Activated CD8-positive, alpha-beta memory T cell treated with anti-CD3 and anti-CD28 coated beads for 1 hour (primary cell): ENCODE results near the gene ZNF823.
"Not testable (repeated sequence)": the region's sequence is repeated elsewhere in the genome, so short reads cannot be mapped to it uniquely, and the experiment has no call there.

Experiments used
- DNase-seq, 2 donors: peaks; one replicate each; pipeline ENCODE4 v3.0.0-alpha.2; 2020; ENCODE audit warnings: low read depth in 1 of 2; ENCODE audit errors: extremely low read depth in 1 of 2

Gene ZNF823

DNA sequence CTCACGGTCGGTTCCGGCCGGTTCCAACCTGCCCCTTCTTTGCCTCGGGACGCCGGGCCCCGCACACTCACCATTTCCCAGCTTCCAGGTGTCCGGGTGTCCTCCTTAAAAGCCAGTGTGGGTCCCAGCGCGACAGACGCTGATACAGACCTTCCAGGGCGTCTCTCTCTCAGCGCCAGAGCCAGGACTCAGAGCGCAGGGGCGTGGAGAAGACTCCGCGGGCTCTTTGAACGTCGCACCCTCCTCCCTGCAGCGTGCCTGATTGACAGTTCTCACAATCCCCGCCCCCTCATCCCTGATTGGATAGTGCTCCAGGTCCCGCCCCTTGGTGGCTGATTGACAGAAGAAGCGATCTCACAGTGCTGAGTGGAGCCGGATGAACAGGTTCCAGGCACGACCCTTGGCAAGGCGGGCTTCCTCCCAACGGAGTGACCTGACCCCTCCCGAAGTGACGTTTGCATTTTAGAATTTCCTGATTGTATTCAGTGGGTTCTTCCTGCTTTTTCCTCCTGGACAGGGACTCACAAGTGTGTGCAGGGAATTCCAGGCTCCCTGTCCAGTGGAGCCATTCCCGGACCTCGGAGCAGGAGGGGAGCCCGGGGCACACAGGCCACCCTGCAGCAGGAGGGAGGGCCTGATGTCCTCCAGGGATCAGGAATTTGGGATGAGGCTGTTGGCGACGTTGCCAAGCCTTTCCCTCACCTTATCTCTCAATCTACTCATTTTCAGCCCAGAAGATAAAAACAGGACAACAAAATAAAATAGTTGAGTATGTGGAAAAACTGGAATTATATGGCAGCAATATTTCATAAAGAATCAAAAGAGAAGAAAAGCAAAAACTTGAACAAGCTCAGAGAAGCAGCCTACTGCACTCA is at the start of gene ZNF823:
TSS of gene ZNF823 (minus strand) at position 201 of the 875 bp plus-strand sequence. CDS start at position 74, 127 bp downstream.
- peak; percentile 94 for DNase-seq

DNA sequence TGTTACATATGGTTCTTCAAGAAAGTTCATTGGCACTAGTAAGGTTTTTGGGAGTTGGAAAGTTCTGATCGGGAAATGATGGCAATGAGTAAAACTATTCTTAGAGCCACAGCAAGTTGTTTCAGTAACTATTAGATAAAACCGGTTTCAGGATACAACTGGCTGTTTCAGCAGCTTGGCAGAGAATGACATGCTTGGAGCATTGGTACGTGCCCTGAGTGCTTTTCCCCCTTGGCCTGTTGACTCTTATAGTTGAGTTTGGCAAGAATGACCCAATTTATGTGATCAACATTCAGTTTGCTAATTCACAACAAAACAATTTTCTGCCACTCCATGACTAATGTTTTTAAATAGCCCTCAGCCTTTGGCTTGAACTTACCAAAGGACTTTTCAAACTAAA is 48.8 kb upstream of the ZNF823 start:
- DNase-seq = no peak

DNA sequence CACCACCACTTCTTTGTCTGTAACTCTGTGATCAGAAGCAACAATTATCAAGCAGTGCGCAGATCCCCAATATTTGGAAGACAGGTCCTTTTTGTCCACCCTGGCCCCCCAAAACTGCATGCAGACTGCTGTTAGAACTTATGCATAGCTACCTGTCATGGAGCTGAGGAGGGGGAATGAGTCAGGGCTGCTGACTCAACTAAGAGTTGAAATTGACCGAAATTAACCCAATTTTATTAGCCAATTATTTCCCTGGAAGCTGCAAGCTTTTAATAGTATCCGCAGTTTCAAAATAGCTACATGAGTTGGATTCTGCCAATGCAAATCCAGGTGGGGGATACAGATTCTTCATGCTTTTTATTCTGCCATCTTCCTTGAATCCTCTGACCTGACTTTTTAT is 45.6 kb upstream of the ZNF823 start:
- DNase-seq = no peak

DNA sequence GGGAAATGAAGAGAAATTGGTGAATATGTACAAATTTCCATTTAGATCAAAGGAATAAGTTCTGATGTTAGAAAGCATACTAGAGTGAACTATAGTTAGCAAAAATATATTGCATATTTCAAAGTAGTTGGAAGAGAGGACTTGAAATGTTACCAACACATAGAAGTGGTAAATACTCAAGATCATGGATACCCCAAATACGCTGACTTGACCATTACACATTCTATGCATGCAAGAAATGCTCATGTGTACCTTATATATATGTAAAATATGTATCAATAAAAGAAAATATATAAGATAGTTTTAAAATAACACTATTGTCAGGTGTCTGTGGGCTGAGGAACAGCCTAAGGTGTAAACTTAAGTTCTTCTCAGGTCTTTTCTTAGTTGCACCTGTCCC is 45.0 kb upstream of the ZNF823 start:
- DNase-seq = no peak

DNA sequence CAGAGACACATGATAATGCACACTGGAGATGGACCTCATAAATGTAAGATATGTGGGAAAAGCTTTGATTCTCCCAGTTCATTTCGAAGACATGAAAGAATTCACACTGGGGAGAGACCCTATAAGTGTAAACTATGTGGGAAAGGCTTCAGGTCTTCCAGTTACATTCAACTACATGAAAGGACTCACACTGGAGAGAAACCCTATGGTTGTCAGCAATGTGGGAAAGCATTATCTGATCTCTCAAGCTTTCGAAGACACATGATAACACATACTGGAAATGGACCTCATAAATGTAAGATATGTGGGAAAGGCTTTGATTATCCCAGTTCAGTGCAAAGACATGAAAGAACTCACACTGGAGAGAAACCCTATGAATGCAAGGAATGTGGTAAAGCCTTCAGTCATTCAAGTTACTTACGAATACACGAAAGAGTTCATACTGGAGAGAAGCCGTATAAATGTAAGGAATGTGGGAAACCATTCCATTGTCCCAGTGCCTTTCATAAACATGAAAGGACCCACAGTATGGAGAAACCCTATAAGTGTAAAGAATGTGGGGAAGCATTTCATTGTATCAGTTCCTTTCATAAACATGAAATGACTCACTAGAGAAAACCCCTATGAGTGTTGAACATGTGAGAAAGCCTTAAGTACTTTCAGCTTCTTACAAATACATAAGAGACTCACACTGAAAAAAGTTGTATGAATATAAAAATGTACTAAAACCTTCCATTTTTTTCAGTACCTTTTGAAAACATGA is 42.7 kb upstream of the ZNF823 start:
- no peak for DNase-seq

DNA sequence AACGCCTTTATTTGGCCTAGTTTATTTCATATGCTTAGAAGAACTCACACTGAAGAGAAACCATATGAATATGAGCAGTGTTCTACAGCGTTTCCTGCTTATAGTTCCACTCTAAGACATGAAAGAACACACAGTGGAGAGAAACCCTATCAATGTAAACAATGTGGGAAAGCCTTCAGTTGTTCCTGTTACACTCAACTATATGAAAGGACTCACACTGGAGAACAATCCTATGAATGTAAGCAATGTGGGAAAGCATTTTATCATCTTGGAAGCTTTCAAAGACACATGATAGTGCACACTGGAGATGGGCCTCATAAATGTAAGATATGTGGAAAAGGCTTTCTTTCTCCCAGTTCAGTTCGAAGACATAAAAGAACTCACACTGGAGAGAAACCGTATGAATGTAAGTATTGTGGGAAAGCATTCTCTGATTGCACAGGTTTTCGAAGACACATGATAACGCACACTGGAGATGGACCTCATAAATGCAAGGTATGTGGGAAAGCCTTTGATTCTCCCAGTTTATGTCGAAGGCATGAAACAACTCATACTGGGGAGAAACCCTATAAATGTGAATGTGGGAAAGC is 41.8 kb upstream of the ZNF823 start:
- no peak for DNase-seq

GRCh38 chr19:11776669-11777068 is 37.9 kb upstream of the ZNF823 start:
- not testable (repeated sequence) for DNase-seq

- DNase-seq = not testable (repeated sequence)
Observed at GRCh38 chr19:11771520-11771919, 32.8 kb upstream of the ZNF823 start.

DNA sequence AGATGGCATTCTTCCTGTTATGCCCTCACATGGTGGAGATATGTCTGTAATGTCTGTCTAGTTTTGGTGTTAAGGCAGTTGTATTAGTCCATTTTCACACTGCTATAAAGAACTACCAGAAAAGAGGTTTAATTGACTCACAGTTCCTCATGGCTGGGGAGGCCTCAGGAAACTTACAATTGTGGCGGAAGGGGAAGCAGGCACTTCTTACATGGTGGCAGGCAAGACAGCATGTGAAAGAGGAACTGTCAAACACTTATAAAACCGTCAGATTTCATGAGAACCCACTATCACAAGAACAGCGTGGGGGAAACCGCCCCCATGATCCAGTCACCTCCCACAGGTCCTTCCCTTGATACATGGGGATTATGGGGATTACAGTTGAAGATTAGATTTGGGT is 31.2 kb upstream of the ZNF823 start:
- no peak for DNase-seq

DNA sequence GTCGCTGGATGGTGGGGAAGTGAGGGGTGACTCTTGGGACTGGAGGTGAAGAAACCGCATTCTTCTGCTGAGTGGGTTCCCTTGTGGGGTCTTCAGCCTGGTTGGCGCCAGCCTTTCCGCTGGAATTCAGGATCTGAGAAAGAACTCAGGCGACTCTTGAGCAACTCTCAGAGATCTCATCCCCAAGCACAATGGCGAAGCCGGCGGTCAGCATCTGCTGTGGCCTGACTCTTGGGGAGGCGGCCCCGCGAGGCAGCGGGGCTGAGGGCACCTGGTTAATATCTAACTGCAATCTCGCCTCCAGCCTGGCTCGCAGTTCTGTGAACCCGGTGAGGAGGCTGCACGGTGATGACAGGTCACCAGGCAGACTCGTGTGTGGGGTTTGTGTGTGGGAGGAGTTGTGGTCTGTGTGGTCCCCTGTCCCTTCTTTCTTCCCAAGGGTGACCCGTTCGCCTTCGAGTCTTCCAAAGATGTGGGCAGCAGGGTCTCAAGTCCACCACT is 28.9 kb upstream of the ZNF823 start:
- peak in 1 of 2 donors; percentile 4 for DNase-seq

DNA sequence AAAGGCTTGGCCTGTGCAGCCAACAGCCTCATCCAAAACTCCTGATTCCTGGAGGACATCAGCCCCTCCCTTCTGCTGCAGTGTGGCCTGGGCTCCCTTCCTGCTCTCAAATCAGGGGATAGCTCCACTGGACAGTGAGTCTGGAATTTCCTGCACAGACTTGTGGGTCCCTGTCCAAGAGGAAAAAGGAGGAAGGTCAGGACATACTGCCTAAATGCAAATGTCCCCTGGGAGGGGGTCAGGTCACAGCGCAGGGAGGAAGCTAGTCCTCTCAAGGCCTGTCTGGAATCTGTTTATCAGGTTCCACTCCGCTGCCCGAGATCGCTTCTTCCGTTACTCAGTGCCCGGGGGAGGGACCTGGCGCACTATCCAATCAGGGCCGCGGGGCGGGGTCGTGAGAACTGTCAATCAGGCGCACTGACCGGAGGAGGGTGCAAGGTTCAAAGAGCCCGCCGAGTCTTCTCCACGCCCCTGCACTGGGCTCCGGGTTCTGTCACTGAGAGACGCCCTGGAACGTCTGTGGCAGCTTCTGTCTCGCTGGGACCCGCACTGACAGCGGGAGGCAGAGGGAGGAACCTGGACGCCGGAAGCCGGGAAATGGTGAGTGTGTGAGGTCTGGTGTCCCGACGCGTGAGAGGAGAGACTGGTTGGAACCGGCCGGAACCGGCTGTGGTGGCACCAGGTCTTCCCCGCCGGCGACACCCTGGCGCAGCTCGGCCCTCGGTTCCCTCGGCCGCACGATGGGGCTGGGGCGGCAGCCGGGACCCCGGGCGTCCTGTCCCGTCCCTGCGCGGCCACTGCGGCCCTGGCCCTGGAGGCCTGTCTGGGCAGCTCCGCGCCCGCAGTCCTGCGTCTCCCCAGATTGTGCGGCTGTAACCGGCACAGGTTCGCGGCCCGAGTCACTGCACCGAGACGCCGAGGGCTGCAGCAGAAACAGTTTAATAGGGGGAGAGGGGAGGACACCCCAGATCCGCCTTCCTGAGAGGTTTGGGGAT is 28.1 kb upstream of the ZNF823 start, which contains the start of gene ZNF441:
TSS of gene ZNF441 (plus strand) at position 404 of the 995 bp plus-strand sequence. CDS start at position 598, 194 bp downstream.
- DNase-seq = peak; percentile 79 to 90

GRCh38 chr19:11763611-11764010 is 24.9 kb upstream of the ZNF823 start:
- DNase-seq = no peak

GRCh38 chr19:11763117-11763516 is 24.4 kb upstream of the ZNF823 start:
- DNase-seq = no peak

DNA sequence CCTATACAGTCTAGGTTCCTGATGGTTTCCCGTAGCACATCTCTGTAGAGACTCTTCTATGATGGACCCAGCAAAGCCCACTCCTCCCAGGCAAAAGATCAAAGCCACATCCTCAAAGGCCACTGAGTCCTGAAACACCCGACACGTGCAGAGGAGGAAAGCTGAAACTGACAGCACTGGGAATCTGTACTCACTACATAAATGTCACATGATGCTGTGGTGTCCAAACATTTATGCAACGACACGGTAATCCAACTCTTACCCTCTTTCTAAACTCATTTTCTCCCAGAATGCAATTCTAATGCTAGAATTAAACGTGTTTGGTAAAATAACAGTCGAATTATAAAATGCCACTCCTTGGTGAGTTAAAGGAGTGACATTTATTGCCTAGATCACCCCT is 21.1 kb upstream of the ZNF823 start:
- DNase-seq = no peak

GRCh38 chr19:11756965-11757364 is 18.2 kb upstream of the ZNF823 start:
- no peak for DNase-seq

DNA sequence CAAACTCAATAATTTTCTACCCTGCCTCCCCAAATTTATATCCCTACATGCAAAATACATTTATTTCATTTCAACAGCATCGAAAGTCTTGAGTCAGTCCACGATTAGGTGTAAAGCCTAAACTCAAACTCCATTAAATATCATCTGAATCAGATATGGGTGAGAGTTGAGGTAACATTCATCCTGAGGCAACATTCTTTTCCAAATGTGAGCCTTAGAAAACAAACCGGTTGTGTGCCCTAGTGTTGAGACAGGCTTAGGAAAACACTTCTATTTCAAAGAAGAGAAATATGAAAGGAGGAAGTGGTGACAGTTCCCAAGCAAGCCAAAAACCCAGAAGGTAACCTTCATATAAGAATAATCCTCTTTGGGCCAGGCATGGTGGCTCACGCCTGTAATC is 15.9 kb upstream of the ZNF823 start:
- no peak for DNase-seq

DNA sequence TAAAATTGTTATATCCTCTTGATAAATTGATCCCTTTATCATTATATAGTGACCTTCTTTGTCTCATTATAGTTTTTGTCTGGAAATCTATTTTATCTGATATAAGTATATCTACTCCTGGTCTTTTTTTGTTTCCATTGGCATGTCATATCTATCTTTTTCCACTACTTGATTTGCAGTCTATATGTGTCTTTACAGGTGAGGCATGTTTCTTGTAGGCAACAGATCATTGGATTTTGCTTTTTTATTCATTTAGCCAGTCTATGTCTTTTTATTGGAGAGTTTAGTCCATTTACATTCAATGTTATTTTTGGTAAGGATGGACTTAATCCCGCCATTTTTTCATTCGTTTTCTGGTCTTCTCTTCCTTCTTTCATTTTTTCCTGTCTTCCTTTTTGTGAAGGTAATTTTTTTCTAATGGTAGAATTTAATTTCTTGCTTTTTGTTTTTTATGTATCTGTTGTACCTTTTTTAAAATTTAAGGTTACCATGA is 13.5 kb upstream of the ZNF823 start:
- DNase-seq = no peak

DNA sequence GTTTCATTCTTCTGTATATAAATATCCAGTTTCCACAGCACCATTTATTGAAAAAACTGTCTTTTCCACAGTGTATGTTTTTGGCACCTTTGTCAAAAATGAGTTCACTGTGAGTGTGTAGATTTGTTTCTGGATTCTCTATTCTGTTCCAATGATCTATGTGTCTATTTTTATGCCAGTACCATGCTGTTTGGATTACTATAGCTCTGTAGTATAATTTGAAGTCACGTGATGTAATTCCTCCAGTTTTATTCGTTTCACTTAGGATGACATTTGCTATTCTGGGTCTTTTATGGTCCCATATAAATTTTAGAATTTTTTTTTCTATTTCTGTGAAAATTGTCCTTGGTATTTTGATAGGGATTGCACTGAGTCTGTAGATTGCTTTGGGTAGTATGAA is 11.0 kb upstream of the ZNF823 start:
- DNase-seq = no peak

DNA sequence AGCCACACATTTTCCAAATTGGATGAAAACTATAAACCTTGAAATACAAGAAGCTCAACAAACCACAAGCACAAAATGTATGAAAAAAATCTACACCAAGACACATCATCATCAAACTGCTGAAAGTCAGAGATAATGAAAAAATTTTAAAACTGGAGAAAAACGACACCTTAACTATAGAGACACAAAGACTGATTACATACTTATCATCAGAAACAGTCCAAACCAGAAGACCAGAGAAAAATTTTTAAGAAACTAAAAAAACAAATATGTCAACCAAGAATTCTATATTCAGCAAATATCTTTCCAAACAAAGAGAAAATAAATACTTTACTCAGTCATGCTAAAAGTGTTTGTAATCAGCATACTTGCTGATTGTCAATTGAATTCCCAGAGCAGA is 8.5 kb upstream of the ZNF823 start:
- DNase-seq = no peak

DNA sequence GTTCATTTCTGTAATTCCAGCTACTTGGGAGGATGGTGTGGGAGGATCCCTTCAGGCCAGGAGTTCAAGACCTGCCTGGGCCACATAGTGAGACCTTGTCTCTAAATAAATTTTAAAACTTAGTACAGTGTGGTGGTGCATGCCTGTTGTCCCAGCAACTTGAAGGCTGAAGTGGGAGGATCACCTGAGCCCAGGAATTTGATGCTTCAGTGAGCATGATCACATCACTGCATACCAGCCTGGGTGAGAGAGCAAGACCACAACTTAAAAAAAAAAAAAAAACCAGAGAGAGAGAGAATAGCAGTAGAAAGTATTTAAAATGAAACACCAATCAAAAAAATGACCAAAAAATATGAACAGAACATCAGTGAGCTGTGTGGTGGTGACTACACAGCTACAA is 7.1 kb upstream of the ZNF823 start:
- DNase-seq = no peak
